Measurements from ENCODE around the gene HOXB1.

GRCh38 chr17:48579760-48580554, 49.1 kb upstream of the HOXB1 start:
- TF ChIP-seq ZNF274 (IDR thresholded peaks at IDR 0.05; ENCODE audit: low read depth, low read length) = no peak
- TF ChIP-seq YY1 (IDR thresholded peaks at IDR 0.05; ENCODE audit: insufficient read depth, insufficient read length) = no peak
- TF ChIP-seq SUZ12 (IDR thresholded peaks at IDR 0.05; ENCODE audit: extremely low read depth, insufficient read depth, insufficient read length) = no peak

Data from NT2/D1 (cell line).